GM19035 (cell line): Measurements from ENCODE around the gene KIAA1549.
"Not testable (repeated sequence)": the region's sequence is repeated elsewhere in the genome, so short reads cannot be mapped to it uniquely, and the experiment has no call there.

Experiments
- ATAC-seq: cut with Tn5 transposase; IDR thresholded peaks from one replicate; pipeline ENCODE4 v1.9.1; 2021; ENCODE audit not compliant: unreplicated experiment

Gene KIAA1549

DNA sequence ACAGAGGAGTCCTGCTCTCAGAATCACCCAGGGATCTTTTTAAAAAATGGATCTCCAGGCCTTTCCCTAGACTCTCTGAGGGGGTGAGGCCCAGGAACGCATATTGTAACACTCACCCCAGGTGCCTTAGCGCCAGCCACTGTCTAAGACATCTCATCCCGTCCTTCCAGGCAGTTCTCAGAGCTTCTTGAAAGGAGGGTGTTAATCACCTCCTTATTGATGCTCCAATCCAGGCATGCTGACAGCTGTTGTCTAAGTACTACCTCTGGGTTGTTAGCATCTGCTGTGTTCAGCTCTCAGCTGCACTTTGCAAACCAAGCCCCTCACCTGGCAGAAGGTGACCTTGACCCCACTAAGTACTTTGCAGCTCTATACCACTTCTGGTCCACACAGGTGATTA, 36.0 kb downstream of the KIAA1549 start:
- ATAC-seq = no peak

DNA sequence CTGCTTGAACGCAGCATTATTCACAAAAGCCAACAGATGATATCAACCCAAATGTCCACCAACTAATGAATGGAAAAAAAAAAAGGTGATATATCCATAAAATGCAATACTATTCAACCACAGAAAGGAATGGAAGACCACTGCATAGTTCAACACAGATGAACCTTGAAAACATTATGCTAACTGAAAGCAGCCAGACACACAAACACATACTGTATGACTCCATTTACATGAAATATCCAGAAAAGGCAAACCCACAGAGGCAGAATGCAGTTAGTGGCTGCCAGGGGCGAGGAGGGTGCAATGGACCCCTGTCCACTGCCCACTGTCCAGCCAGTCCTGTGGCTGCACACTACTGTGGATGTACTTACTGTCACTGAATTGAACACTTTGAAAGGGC, 36.6 kb downstream of the KIAA1549 start:
- ATAC-seq = no peak

DNA sequence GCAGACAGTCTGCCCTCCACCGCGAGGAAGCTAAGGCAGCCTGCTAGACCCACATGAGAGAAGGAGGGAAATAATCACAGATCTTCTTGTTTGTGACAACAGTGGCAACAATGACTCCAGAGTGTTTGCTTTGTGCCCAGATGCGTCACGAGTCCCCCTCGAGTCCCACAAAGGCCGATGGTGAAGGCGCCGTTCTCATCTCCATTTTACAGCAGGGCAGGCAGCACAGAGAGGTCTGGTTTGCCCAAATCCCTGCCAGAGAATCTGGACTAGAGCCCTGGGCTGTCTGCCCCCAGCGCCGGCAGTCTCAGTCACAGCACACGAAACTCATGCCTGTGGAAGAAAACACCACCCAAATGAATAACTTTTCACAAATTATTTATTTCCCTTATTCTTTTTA, 38.1 kb downstream of the KIAA1549 start:
- ATAC-seq = no peak

DNA sequence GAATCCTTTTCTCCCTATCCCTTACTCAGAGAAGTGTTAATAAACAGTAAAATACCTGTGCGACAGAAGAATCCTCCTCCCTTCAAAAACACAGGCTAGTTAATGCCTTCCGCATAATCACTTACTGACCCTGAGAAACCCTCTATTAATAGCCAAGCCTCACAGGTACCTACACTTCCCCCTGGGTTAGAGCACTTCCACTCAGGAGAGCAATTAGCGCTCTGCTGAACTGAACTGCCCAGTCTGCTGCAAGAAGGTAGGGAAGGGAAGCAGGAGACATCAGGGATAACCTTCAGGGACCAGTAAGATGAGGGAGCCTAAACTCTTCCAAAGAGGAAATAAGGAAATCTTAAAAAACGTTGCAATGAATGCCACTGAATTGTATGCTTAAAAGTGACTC, 39.6 kb downstream of the KIAA1549 start:
- no peak for ATAC-seq

DNA sequence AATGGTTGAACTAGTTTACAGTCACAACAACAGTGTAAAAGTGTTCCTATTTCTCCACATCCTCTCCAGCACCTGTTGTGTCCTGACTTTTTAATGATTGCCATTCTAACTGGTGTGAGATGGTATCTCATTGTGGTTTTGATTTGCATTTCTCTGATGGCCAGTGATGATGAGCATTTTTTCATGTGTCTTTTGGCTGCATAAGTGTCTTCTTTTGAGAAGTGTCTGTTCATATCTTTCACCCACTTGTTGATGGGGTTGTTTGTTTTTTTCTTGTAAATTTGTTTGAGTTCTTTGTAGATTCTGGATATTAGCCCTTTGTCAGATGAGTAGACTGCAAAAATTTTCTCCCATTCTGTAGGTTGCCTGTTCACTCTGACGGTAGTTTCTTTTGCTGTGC, 40.6 kb downstream of the KIAA1549 start:
- ATAC-seq = not testable (repeated sequence)

DNA sequence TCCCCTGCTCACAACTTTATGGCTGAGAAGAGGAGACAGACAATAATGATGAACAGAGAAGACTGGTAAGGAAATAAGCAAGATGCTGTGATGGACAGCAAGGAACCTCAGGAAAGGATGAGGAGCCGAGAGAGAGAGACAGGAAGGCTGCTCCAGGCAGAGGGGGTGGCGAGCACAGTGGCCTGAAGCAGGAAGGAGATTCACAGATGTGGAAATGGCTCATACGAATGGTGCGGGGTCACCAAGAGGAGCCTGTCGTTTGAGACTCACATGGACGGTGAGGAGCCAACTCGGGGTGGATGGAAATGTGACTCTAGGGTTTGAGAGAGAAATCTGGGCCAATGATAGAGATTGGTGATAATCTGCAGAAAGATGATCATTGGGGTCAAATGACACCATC, 43.7 kb downstream of the KIAA1549 start:
- ATAC-seq = no peak

DNA sequence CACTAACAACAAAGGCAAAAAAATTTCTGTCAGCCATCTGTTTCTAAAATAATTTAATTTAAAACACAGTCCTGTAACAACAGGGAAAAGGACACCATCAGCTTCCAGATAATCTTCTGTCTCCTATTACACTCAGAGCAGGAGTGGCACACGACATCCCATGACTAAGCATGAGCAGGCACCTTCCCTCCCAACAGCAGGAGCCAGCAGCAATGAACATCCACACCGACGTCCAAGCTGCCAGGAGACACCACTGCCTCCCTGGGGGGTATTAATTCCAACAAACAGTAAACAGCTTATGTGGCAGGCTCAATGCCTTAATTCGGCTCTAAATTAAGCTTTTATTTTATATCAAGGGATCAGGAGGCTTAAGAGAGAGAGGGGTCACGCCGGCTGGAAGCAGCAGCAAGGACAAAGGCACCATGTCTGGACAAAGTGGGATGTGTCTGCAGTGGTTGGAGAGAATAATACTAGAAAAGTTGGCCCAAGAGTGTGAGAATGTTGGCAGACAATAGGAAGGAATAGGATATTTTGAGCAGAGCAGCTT, 45.7 kb downstream of the KIAA1549 start:
- no peak for ATAC-seq

DNA sequence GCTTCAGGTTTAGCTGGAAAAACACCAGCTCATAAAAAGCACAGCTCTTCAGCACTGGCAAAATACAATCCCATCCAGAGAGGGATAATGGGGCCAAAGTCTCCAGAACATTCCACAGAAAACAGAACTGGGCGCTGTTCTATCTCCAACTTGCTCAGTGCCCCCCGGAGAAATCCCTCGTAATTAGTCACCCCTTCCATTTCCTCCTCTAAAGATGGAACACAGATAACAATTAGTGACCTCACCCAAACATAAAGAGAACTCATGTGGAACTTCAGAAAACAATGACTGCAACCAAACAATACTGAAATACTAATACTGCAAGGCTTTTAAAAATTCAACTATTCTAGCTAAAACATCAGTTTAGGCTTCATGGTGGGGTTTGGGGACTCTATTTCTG, 46.3 kb downstream of the KIAA1549 start:
- no peak for ATAC-seq

DNA sequence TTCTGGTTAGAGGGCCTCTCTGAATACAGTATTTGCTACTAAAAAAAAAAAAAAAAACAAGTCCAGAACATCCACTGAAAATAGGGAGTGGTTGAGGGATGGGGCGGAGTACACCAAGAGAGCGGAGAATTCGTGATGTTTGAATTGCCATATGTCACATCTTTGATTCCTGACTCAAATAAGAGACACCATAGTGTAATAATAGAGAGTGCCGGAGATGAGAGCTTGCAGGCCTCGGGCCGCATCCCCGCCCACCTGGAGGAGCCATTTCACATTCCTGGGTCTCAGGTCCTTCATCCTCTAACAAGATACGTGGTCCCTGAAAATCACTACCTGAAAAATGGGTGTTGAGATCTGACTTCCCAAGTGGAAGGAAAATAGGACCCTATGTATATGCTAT, 46.8 kb downstream of the KIAA1549 start:
- ATAC-seq = no peak

DNA sequence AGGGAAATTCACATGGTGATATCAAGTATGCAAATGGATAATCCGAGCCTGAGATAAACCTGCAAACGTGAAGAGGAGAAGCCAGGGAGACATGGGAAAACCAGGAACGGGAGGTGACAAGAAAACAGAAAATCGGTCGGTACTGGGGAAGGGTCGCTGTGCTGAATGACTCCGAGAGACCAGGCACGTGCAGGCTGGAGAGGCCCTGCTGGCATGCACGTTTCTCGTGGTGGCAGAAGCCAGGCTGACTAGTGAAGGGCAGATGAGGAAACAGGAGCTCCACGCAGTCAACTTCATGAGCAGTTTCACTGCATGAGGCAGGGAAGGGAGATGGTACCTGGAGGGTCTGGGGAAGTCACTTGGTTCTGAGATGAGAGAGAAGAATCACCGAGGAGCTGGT, 48.3 kb downstream of the KIAA1549 start:
- no peak for ATAC-seq

DNA sequence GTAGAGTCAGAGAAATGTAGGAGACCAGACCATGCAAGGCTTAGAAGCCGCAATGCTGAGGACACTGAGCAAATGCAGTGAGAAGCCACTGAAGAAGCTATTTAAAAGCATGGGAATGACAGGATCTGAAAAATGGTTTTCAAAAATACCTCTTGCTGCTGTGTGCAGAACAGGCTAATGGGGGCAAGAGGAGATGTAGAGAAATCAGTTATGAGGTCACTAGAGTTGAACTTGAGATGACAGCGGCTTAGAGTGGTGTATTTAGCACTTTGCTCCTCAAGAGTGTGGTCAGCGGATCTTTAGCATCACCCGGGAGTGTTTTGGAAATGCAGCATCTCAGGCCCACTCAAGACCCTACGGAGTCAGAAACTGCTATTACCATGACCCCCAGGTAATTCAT, 48.8 kb downstream of the KIAA1549 start:
- no peak for ATAC-seq

DNA sequence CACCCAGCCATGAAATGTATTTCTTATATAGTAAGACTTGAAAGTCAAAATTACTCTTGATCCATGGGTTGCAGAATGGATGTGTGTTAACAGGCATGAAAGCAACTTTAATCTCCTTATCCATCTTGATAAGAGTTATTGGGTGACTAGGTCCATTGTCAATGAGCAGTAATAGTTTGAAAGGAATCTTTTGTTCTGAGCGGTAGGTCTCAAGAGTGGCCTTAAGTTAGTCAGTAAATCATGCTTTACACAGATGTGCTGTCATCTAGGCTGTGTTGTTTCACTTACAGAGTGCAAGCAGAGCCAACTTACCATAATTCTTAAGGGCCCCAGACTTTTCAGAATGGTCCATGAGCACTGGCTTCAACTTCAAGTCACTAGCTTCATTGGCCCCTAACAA, 51.2 kb downstream of the KIAA1549 start:
- ATAC-seq = no peak

DNA sequence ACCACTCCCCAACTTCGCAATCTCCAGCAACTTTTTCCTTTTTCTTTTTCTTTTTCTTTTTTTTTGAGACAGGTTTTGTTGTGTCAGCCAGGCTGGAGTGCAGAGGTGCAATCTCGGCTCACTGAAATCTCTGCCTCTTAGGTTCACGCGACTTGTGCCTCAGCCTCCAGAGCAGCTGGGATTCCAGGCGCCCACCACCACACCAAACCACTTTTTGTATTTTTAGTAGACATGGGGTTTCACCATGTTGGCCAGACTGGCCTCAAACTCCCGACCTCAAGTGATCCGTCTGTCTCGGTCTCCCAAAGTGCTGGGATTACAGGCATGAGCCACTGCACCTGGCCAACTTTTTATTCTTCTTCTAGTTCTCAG, 55.0 kb downstream of the KIAA1549 start:
- no peak for ATAC-seq

DNA sequence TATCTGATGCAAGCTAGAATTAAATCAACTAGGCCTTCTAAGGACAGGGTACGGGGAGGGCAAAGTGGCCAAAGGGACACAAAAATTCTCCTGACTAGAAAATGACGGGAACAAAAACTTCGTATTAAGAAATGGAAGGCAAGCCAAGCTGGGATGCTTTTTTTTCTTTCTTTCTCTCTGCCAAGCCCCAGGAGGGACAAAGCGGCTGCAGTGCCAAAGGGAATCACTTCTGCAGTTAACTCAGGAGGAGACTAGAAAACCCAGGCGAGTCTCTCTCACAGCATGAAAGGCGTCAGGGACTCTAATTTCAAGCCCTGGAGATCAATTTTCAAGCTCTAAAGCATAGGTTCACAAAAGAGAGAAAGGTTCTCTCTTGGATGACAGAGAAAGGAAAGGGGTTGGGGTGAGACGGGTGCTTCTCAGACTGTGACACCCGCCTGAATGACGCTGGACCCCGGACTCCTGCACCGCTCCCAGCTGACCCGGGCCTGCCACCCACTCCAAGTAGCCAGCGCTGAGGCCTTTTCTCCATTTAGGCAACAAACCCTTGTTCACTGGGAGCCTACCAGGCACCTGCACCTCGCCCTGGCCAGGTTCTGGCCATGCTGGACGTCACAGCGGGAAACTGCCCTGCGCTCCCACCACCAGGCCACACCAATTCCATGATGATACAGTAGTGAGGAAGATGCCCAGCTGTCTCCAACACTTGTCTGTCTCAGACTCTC, 56.5 kb downstream of the KIAA1549 start:
- ATAC-seq = no peak

DNA sequence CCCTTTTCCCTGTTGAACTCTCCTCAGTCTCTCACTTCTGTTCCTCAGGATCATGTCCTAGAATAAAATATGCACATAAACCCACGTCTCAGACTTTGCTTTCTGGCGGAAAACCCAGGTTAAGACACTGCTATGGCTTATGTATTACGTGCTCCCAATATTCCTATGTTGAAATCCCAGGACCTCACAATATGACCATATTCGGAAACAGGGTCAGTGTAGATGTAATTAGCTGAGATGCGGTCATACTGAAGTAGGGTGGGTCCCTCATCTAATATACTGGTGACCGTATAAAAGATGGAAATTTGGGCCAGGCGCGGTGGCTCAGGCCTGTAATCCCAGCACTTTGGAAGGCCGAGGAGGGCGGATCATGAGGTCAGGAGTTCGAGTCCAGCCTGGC, 59.9 kb downstream of the KIAA1549 start:
- ATAC-seq = no peak

DNA sequence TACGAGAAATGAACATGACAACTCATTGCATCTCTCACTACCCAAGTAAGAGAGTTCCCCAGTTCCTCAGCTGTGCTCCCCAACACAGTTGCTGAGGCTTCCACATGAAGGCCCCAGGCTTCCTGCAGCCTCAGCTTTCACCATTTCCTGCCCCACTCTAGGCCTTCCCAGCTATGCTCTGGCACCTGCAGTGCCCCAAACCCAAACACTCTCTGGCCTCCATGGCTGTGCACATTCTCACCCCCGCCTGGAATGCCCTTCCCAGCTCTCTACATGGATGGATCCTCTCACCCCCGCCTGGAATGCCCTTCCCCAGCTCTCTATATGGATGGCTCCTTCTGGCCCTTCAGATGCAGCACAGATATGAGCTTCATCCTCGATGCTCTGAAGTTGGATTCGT, 61.3 kb downstream of the KIAA1549 start:
- ATAC-seq = no peak

DNA sequence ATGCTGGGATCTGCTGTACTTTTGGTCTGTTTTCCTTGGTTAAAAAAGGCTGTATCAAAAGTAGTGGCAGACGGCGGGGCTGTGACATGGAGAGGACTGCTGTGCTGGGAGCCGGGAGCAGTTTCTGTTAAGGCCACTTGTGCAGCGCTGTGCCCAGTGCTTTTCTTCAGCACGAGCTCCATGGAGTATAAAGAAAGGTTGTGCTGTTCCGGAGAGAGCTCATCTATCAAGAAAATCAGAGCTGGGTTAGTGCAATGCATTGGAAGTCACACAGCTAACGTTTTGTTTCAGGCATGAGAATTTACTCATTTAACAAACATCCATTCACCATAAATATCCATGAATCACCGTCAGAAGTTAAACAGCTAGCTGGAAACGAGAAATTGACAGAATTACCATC, 62.0 kb downstream of the KIAA1549 start:
- ATAC-seq = no peak

DNA sequence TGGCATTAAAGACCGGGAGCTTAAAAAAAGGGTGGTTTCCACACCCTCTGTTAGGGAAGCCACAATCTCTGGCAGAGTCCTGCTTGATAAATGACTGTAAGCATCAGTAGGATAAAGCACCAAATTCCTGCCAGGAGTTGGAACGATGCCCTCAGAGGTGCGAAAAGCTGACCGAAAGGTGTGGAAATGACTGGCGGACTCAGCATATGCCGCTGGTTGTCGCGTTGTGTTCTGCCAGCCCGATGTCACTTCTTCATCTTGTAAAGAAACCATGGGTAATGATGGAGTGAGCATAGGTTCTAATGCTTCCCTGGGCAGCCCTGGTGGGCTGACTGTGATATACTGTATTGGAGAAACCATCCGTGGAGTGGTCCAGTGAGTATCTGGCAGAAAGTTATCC, 62.4 kb downstream of the KIAA1549 start:
- ATAC-seq = no peak

DNA sequence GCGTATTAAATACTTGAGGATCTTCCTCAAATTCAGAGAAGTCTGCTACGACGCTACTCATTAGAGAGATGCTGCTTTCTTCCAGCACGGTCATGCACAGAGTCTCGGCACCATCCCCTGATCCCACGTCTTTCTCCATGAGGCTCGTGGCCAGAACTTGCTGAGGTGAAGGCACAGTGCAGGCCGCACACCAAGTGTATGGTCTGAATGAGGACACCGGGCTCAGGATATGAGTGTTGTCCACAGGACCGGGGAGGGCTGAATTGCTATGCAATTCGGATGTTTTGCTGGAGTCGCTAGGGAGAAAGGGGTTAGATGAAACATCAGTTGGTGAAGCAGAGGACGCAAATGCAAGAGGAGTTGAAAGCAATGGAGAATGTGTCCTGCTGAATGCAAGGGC, 63.0 kb downstream of the KIAA1549 start:
- ATAC-seq = no peak

DNA sequence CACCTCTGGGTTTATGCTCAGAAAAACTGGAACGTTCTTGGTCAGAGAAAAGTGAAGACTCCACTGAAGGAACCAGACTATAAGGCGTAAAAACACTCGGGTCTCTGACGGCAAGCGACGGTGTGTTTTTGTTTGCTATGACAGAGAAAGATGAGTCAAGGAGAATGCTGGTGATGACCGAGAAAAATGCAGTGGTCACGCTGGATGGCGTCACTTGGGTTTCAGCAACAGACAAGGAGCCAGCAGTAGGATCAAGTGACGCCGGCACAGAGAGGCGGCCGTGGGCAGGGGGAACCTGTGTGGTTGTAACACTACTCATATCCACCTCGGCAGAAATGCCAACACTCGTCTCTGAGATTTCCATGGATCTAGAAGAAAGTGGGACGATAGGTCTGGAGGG, 63.4 kb downstream of the KIAA1549 start:
- no peak for ATAC-seq

DNA sequence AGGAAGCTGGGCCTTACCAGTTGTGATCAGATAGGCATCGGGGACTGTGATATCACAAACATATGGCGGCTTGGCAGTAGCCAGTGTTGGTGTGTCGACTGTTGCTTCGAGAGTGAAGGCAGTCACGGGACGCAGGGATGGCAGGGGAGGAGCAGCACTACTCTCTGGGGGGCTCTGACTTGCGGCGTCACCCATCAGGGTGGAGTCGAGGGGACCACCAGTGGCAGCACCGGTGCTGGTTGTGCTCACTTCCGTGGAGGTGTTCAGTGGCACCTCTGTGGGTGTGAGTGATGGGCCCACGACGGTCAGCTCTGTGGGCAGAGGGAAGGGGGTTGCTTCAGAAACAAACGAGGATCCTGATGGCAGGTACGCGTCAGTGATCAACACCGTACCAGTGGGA, 64.5 kb downstream of the KIAA1549 start:
- no peak for ATAC-seq

DNA sequence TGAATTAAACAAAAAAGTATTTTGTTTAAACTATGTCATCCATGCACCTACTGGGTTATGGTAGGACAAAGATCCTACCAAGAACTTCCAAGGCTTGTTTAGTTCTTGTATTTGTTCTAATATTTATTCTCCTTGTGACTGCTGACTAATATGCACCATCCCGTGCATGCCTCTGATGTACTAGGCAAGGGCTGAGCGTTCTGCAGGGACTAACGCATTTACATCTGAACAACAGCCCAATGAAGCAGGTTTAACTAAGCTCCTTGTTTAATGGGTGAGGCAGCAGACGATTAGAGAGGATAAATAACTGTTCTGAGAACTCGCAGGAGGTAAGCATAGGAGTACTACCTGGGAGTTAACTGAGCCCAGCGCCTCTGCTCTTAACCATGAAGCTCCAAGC, 64.9 kb downstream of the KIAA1549 start:
- no peak for ATAC-seq

DNA sequence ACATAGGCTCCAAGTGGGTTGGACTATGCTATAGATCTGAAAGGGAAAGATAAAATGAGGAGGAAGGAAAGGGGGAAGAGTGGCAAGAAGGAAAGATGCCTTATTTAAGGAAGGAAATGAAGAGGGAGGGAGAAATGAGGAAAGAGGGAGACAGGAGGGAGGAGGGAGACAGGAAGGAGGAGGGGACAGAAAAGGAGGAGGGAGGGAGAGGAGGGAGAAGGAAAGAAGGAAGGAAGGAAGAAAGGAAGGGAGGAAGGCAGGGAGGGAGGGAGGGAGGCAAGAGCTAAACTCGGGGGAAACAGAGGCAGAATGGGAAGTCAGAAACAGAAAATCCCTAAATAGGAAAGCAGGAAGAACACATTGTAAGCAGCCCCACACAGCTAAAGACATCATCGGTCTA, 67.4 kb downstream of the KIAA1549 start:
- no peak for ATAC-seq
